Activated T-cell treated with anti-CD3 and anti-CD28 coated beads, Interleukin-2, amount 50 U/mL, for 24 hours (primary cell): ENCODE measurements around the gene TRNAU1AP.
"Not testable (repeated sequence)": the region's sequence is repeated elsewhere in the genome, so short reads cannot be mapped to it uniquely, and the experiment has no call there.

Experiments
- DNase-seq: peaks from one replicate; pipeline ENCODE4 v3.0.0-alpha.2; 2020
- H3K27ac Mint-ChIP-seq: 2 replicates; pipeline ENCODE4 v1.8.0; 2020; ENCODE audit warnings: mild to moderate bottlenecking, mixed read lengths
- H3K27me3 Mint-ChIP-seq: 2 replicates; pipeline ENCODE4 v1.8.0; 2020; ENCODE audit warnings: mixed read lengths
- H3K36me3 Mint-ChIP-seq: 2 replicates; pipeline ENCODE4 v1.8.0; 2020; ENCODE audit warnings: low read depth, mixed read lengths
- H3K4me1 Mint-ChIP-seq: 2 replicates; pipeline ENCODE4 v1.8.0; 2020; ENCODE audit warnings: low read depth, mixed read lengths
- H3K4me3 Mint-ChIP-seq: 2 replicates; pipeline ENCODE4 v1.8.0; 2020; ENCODE audit warnings: mild to moderate bottlenecking, moderate library complexity, mixed read lengths
- H3K9me3 Mint-ChIP-seq: 2 replicates; pipeline ENCODE4 v1.8.0; 2020; ENCODE audit warnings: mixed read lengths

Gene TRNAU1AP

GRCh38 chr1:28577738-28578536, 25.1 kb downstream of the TRNAU1AP start:
- Mint-ChIP-seq H3K27me3 (no peaks in the 10 kb centered on the region), H3K36me3 (peaks cover 86% of the 10 kb centered on the region), H3K27ac (peak overlapping the region; percentile 98), H3K4me1 (peaks cover 34% of the 10 kb centered on the region), H3K4me3 (peak overlapping the region; percentile 95), H3K9me3 (no peaks in the 10 kb centered on the region)
- DNase-seq = peak; percentile 51

- Mint-ChIP-seq H3K27me3 (no peaks in the 10 kb centered on the region), H3K4me1 (peaks cover 36% of the 10 kb centered on the region), H3K9me3 (no peaks in the 10 kb centered on the region), H3K36me3 (peaks cover 81% of the 10 kb centered on the region), H3K27ac (peak overlapping the region; percentile 98), H3K4me3 (peak overlapping the region; percentile 95)
- no peak for DNase-seq
These were observed 25.9 kb downstream of the TRNAU1AP start for GRCh38 chr1:28578696-28579218.

GRCh38 chr1:28579401-28579800, 26.5 kb downstream of the TRNAU1AP start:
- no peak for DNase-seq
- H3K36me3 Mint-ChIP-seq = peaks cover 77% of the 10 kb centered on the region
- H3K9me3 Mint-ChIP-seq = no peaks in the 10 kb centered on the region
- H3K27me3 Mint-ChIP-seq = no peaks in the 10 kb centered on the region
- peaks cover 36% of the 10 kb centered on the region for H3K4me1 Mint-ChIP-seq
- peak overlapping the region; percentile 98 for H3K27ac Mint-ChIP-seq
- peak overlapping the region; percentile 95 for H3K4me3 Mint-ChIP-seq

GRCh38 chr1:28580722-28581530, 28.0 kb downstream of the TRNAU1AP start:
- DNase-seq = no peak
- Mint-ChIP-seq H3K27me3 (no peaks in the 10 kb centered on the region), H3K36me3 (peaks cover 65% of the 10 kb centered on the region), H3K4me1 (peaks cover 36% of the 10 kb centered on the region), H3K9me3 (no peaks in the 10 kb centered on the region), H3K27ac (peak overlapping the region; percentile 98), H3K4me3 (peak overlapping the region; percentile 95)

GRCh38 chr1:28581531-28582247, 28.8 kb downstream of the TRNAU1AP start:
- H3K27me3 Mint-ChIP-seq = no peaks in the 10 kb centered on the region

GRCh38 chr1:28582248-28582615, 29.3 kb downstream of the TRNAU1AP start:
- Mint-ChIP-seq H3K9me3 (no peaks in the 10 kb centered on the region), H3K4me1 (peaks cover 36% of the 10 kb centered on the region), H3K4me3 (peak overlapping the region; percentile 95), H3K27me3 (no peaks in the 10 kb centered on the region), H3K36me3 (peaks cover 54% of the 10 kb centered on the region), H3K27ac (peak overlapping the region; percentile 98)
- DNase-seq = no peak

More at GRCh38 chr1:28581531-28582247, 28.8 kb downstream of the TRNAU1AP start:
- Mint-ChIP-seq H3K9me3 (no peaks in the 10 kb centered on the region), H3K27ac (peak overlapping the region; percentile 98), H3K36me3 (peaks cover 59% of the 10 kb centered on the region), H3K4me1 (peaks cover 36% of the 10 kb centered on the region), H3K4me3 (peak overlapping the region; percentile 95)
- peak; percentile 97 for DNase-seq

GRCh38 chr1:28586585-28587391, 33.9 kb downstream of the TRNAU1AP start:
- not testable (repeated sequence) for H3K4me1 Mint-ChIP-seq, H3K9me3 Mint-ChIP-seq, H3K27me3 Mint-ChIP-seq, DNase-seq, H3K27ac Mint-ChIP-seq, H3K4me3 Mint-ChIP-seq, H3K36me3 Mint-ChIP-seq

- Mint-ChIP-seq H3K4me3 (peak within 1 kb of the TSS; percentile 73), H3K36me3 (peaks cover 7% of the 10 kb centered on the region), H3K9me3 (no peaks in the 10 kb centered on the region), H3K4me1 (peaks cover 6% of the 10 kb centered on the region), H3K27me3 (peaks cover 17% of the 10 kb centered on the region), H3K27ac (no peak within 1 kb of the TSS)
- no peak for DNase-seq
These were observed 38.9 kb downstream of the TRNAU1AP start, which contains the start of gene RAB42 for GRCh38 chr1:28591708-28592320. Gene RAB42, plus strand, starts transcription at chr1:28592265. Its CDS starts 247 bp downstream, at chr1:28592512.

GRCh38 chr1:28592321-28593071, 39.6 kb downstream of the TRNAU1AP start:
- Mint-ChIP-seq H3K27me3 (peaks cover 17% of the 10 kb centered on the region), H3K4me3 (peak overlapping the region; percentile 73), H3K27ac (no peak overlapping the region), H3K9me3 (no peaks in the 10 kb centered on the region), H3K36me3 (peaks cover 7% of the 10 kb centered on the region), H3K4me1 (peaks cover 6% of the 10 kb centered on the region)
- DNase-seq = peak; percentile 47

GRCh38 chr1:28593988-28594356, 41.1 kb downstream of the TRNAU1AP start:
- H3K4me1 Mint-ChIP-seq, H3K4me3 Mint-ChIP-seq, H3K9me3 Mint-ChIP-seq, DNase-seq, H3K27ac Mint-ChIP-seq, H3K36me3 Mint-ChIP-seq: not testable (repeated sequence)
- peaks cover 17% of the 10 kb centered on the region for H3K27me3 Mint-ChIP-seq

- not testable (repeated sequence) for H3K4me1 Mint-ChIP-seq, H3K9me3 Mint-ChIP-seq, H3K36me3 Mint-ChIP-seq, H3K27ac Mint-ChIP-seq, DNase-seq, H3K4me3 Mint-ChIP-seq
- H3K27me3 Mint-ChIP-seq = peaks cover 17% of the 10 kb centered on the region
These were observed 42.0 kb downstream of the TRNAU1AP start for GRCh38 chr1:28594686-28595411.

GRCh38 chr1:28595412-28596191, 42.7 kb downstream of the TRNAU1AP start:
- Mint-ChIP-seq H3K36me3 (peaks cover 15% of the 10 kb centered on the region), H3K9me3 (no peaks in the 10 kb centered on the region), H3K27ac (no peak overlapping the region), H3K4me1 (peaks cover 7% of the 10 kb centered on the region), H3K27me3 (peaks cover 17% of the 10 kb centered on the region), H3K4me3 (no peak overlapping the region)
- DNase-seq = no peak
